BLaER1 (cell line): Measurements from ENCODE around the gene NR1H2.

Source experiments
- H3K27ac ChIP-seq: shearing (Covaris generic); formaldehyde crosslinking; 2 replicates; pipeline ENCODE4 v1.8.1; 2022
- H3K27me3 ChIP-seq: shearing (Covaris generic); formaldehyde crosslinking; 2 replicates; pipeline ENCODE4 v1.8.1; 2022
- H3K36me3 ChIP-seq: shearing (Covaris generic); formaldehyde crosslinking; 2 replicates; pipeline ENCODE4 v1.8.1; 2022
- H3K4me1 ChIP-seq: shearing (Covaris generic); formaldehyde crosslinking; 2 replicates; pipeline ENCODE4 v1.8.1; 2022
- H3K4me2 ChIP-seq: shearing (Covaris generic); formaldehyde crosslinking; 2 replicates; pipeline ENCODE4 v1.8.1; 2022
- H3K4me3 ChIP-seq: shearing (Covaris generic); formaldehyde crosslinking; 2 replicates; pipeline ENCODE4 v1.8.1; 2022
- H3K9ac ChIP-seq: shearing (Covaris generic); formaldehyde crosslinking; 2 replicates; pipeline ENCODE4 v1.8.1; 2022
- H3K9me3 ChIP-seq: shearing (Covaris generic); formaldehyde crosslinking; 2 replicates; pipeline ENCODE4 v1.8.1; 2022
- H4K20me1 ChIP-seq: shearing (Covaris generic); formaldehyde crosslinking; 2 replicates; pipeline ENCODE4 v1.8.1; 2022
- Cebpa-rat ChIP-seq: shearing (Covaris generic); IDR thresholded peaks from 2 replicates; pipeline ENCODE4 v1.8.1; 2022

The NR1H2 gene

DNA sequence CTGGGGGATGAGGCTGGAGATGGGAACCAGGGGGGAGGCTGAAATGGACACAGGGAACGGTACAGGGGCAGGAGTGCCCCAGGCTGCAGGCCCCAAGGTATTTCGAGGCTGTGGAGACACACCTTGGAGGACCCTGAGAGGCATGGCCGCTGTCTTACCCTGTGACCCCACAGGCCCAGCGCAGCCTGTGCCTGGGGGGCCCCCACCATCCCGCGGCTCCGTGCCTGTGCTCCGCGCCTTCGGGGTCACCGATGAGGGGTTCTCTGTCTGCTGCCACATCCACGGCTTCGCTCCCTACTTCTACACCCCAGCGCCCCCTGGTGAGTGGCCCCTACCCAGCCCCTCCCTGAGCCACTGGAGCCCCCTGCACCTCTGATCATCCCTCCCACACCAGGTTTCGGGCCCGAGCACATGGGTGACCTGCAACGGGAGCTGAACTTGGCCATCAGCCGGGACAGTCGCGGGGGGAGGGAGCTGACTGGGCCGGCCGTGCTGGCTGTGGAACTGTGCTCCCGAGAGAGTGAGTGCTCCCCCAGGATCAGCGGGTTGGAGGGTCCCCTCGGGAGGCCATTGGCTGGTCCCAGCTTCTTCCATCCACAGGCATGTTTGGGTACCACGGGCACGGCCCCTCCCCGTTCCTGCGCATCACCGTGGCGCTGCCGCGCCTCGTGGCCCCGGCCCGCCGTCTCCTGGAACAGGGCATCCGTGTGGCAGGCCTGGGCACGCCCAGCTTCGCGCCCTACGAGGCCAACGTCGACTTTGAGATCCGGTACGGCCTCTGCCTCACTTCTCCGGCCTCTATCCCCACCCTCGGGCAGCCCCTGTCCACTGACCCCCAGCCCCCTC lies 25.6 kb downstream of the NR1H2 start:
- H3K27ac ChIP-seq = no peak overlapping the region
- peaks cover 92% of the 10 kb centered on the region for H3K36me3 ChIP-seq
- H4K20me1 ChIP-seq = peaks cover 36% of the 10 kb centered on the region
- no peaks in the 10 kb centered on the region for H3K27me3 ChIP-seq
- H3K4me2 ChIP-seq = no peak overlapping the region
- H3K4me3 ChIP-seq = no peak overlapping the region
- H3K4me1 ChIP-seq = no peaks in the 10 kb centered on the region
- no peak for TF ChIP-seq Cebpa-rat
- no peaks in the 10 kb centered on the region for H3K9me3 ChIP-seq
- H3K9ac ChIP-seq = no peak overlapping the region

DNA sequence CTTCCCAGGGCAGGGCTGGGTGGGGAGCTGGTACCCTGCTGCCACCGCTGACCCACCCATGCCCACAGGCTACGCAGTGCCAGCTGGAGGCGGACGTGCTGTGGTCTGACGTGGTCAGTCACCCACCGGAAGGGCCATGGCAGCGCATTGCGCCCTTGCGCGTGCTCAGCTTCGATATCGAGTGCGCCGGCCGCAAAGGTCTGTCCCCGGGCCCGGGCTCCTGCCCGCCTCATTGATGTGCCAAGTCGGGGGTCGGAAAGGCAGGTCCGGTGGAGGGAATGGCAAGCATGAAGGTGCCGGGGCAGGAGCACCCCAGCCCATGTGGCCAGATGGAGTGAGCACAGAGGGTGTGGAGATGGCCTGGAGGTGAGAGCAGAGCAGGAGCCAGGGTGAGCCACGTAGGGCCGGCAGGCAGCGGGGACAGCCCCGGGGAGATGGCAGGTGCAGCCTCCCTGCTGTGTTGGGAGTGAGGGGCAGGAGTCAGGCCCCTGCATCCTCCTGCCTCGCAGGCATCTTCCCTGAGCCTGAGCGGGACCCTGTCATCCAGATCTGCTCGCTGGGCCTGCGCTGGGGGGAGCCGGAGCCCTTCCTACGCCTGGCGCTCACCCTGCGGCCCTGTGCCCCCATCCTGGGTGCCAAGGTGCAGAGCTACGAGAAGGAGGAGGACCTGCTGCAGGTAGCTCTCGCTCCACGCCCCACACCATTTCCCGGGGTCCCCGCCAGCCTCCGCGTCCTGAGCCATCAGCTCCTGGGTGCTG lies 26.5 kb downstream of the NR1H2 start:
- no peak for TF ChIP-seq Cebpa-rat
- Histone ChIP-seq H3K4me3 (no peak overlapping the region), H3K4me1 (no peaks in the 10 kb centered on the region), H3K27me3 (no peaks in the 10 kb centered on the region), H3K36me3 (peaks cover 96% of the 10 kb centered on the region), H3K4me2 (no peak overlapping the region), H3K9me3 (no peaks in the 10 kb centered on the region), H4K20me1 (peaks cover 32% of the 10 kb centered on the region), H3K9ac (no peak overlapping the region), H3K27ac (no peak overlapping the region)

DNA sequence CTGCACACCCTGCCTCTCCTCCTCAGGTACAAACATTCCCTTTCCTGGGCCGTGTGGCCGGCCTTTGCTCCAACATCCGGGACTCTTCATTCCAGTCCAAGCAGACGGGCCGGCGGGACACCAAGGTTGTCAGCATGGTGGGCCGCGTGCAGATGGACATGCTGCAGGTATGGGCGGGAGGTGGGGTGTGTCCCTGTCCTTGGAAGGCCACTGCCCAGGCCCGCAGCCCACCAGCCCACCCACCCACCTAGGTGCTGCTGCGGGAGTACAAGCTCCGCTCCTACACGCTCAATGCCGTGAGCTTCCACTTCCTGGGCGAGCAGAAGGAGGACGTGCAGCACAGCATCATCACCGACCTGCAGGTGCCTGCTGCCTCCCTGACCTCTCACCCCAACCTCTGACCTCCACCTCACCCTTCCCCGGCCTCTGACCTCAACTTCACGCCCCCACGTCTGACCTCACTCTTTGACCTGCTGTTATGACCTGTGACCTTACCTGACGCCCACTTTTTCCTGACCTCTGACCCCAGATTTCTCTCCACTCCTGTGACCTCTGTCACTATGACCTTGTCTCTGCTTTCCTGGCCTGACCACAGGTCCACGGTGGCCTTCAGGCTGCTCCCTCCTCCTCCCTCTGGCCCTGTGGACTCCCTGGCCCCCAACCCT lies 30.0 kb downstream of the NR1H2 start:
- no peak overlapping the region for H3K4me2 ChIP-seq
- peaks cover 99% of the 10 kb centered on the region for H3K36me3 ChIP-seq
- no peak overlapping the region for H3K9ac ChIP-seq

DNA sequence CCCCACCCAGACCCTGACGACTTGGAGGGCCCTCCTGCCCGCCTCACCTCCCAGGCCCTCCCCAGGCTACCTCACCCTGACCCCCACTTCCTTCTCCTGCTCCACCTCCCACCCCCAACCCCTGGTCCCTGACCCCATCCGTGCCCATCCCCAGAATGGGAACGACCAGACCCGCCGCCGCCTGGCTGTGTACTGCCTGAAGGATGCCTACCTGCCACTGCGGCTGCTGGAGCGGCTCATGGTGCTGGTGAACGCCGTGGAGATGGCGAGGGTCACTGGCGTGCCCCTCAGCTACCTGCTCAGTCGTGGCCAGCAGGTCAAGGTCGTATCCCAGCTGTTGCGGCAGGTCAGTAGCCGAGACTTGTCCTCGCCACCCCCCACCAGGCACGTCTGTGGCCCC lies 30.6 kb downstream of the NR1H2 start:
- no peak overlapping the region for H3K4me2 ChIP-seq
- TF ChIP-seq Cebpa-rat = no peak
- H3K9me3 ChIP-seq = peaks cover 3% of the 10 kb centered on the region; the same call in 1 of the 2 replicates
- no peak overlapping the region for H3K9ac ChIP-seq
- H3K27ac ChIP-seq = no peak overlapping the region
- peaks cover 99% of the 10 kb centered on the region for H3K36me3 ChIP-seq
- H3K27me3 ChIP-seq = no peaks in the 10 kb centered on the region
- H3K4me1 ChIP-seq = no peaks in the 10 kb centered on the region
- H3K4me3 ChIP-seq = no peak overlapping the region
- H4K20me1 ChIP-seq = peaks cover 11% of the 10 kb centered on the region; the same call in 1 of the 2 replicates

More for the DNA sequence above, 30.0 kb downstream of the NR1H2 start:
- Histone ChIP-seq H3K4me1 (no peaks in the 10 kb centered on the region), H4K20me1 (peaks cover 16% of the 10 kb centered on the region; the same call in 1 of the 2 replicates), H3K27ac (no peak overlapping the region), H3K27me3 (no peaks in the 10 kb centered on the region), H3K4me3 (no peak overlapping the region), H3K9me3 (no peaks in the 10 kb centered on the region; the same call in 1 of the 2 replicates)
- TF ChIP-seq Cebpa-rat = no peak

DNA sequence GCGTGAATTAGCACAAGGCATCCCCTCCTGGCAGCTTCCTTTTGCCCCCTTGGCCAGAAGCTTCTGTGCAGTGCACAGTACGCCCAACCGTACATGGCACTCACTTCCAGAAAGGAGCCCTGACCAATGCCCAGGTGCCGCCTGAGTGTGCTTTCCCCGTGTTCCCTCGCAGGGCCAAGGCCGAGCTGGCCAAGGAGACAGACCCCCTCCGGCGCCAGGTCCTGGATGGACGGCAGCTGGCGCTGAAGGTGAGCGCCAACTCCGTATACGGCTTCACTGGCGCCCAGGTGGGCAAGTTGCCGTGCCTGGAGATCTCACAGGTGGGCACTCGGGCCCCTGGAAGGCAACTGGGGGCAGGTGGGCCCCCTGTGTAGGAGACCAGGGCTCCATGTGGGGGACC lies 33.1 kb downstream of the NR1H2 start:
- peaks cover 13% of the 10 kb centered on the region for H3K4me1 ChIP-seq
- H3K27ac ChIP-seq = no peak overlapping the region
- H4K20me1 ChIP-seq = peaks cover 7% of the 10 kb centered on the region; the same call in 1 of the 2 replicates
- no peak overlapping the region for H3K4me2 ChIP-seq
- TF ChIP-seq Cebpa-rat = no peak
- no peak overlapping the region for H3K9ac ChIP-seq
- peaks cover 12% of the 10 kb centered on the region; the same call in 1 of the 2 replicates for H3K9me3 ChIP-seq
- H3K36me3 ChIP-seq = peaks cover 99% of the 10 kb centered on the region
- H3K27me3 ChIP-seq = no peaks in the 10 kb centered on the region
- no peak overlapping the region for H3K4me3 ChIP-seq

DNA sequence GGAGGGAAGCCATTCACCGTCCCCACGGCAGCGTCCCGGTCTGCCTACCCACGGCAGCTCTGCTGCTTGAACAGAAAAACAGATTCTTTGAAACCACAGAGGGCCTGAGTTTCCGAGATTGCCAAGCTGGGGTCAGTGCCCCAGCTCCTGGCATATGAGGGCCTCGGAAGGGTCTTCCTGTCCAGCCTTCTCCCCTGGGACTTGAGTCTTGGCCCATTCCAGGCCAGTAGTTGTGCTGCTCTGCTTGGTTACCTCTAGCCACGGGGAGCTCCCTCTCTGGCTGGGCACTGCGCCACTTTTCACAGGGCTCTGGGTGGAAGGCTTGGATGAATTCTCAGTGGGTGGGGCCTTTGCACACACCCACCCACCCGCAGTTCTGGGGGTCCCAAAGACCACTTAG lies 33.9 kb downstream of the NR1H2 start:
- H3K9me3 ChIP-seq = peaks cover 12% of the 10 kb centered on the region; the same call in 1 of the 2 replicates
- TF ChIP-seq Cebpa-rat = no peak
- no peak overlapping the region for H3K4me3 ChIP-seq
- peaks cover 7% of the 10 kb centered on the region; the same call in 1 of the 2 replicates for H4K20me1 ChIP-seq
- H3K36me3 ChIP-seq = peaks cover 94% of the 10 kb centered on the region
- H3K27me3 ChIP-seq = no peaks in the 10 kb centered on the region
- no peak overlapping the region for H3K4me2 ChIP-seq
- no peak overlapping the region for H3K27ac ChIP-seq
- H3K4me1 ChIP-seq = peaks cover 21% of the 10 kb centered on the region
- H3K9ac ChIP-seq = no peak overlapping the region

DNA sequence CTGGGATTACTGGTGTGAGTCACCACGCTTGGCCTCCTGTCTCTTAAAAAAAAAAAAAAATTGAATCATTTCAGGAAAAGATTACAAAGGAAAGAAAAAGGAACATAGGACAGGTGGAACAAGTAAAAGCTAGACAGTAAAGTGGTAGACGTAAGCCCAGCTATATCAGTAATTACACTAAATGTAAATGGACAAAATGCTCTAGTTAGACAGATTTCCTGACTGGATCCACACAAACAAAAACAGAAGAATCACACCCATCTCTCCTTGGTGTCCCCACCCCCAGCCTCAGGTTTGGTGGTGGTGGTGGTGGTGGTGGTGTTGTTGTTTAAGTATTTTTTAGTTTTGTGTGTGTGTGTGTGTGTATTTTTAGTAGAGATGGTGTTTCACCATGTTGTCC lies 36.2 kb downstream of the NR1H2 start:
- H3K36me3 ChIP-seq = peaks cover 71% of the 10 kb centered on the region

DNA sequence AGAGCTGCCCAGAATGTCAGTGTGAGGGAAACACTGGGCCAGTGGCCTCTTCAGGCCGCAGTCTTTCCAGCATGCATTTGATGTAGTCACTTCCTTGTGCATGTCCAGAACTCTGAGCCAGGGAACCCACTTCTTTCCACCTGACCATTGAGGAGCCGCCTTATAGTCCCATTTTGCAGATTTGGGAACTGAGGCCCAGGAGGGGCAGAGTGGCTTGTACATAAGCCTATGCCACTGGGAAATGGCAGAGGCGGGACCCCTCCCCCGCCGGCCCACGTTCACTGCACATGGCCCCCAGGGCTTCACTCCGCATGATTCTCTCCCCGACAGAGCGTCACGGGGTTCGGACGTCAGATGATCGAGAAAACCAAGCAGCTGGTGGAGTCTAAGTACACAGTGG lies 36.8 kb downstream of the NR1H2 start:
- peaks cover 65% of the 10 kb centered on the region for H3K36me3 ChIP-seq
- TF ChIP-seq Cebpa-rat = no peak
- no peak overlapping the region for H3K27ac ChIP-seq
- no peak overlapping the region for H3K4me3 ChIP-seq
- H3K4me1 ChIP-seq = peaks cover 48% of the 10 kb centered on the region
- no peaks in the 10 kb centered on the region for H3K27me3 ChIP-seq
- no peaks in the 10 kb centered on the region for H4K20me1 ChIP-seq
- H3K9ac ChIP-seq = no peak overlapping the region
- no peak overlapping the region for H3K4me2 ChIP-seq
- H3K9me3 ChIP-seq = peaks cover 12% of the 10 kb centered on the region; the same call in 1 of the 2 replicates

More for the DNA sequence above, 36.2 kb downstream of the NR1H2 start:
- no peak overlapping the region for H3K27ac ChIP-seq
- no peak overlapping the region for H3K9ac ChIP-seq
- H3K4me1 ChIP-seq = peaks cover 42% of the 10 kb centered on the region
- TF ChIP-seq Cebpa-rat = no peak
- no peaks in the 10 kb centered on the region for H4K20me1 ChIP-seq
- H3K4me2 ChIP-seq = no peak overlapping the region
- peaks cover 12% of the 10 kb centered on the region; the same call in 1 of the 2 replicates for H3K9me3 ChIP-seq
- H3K27me3 ChIP-seq = no peaks in the 10 kb centered on the region
- H3K4me3 ChIP-seq = no peak overlapping the region

DNA sequence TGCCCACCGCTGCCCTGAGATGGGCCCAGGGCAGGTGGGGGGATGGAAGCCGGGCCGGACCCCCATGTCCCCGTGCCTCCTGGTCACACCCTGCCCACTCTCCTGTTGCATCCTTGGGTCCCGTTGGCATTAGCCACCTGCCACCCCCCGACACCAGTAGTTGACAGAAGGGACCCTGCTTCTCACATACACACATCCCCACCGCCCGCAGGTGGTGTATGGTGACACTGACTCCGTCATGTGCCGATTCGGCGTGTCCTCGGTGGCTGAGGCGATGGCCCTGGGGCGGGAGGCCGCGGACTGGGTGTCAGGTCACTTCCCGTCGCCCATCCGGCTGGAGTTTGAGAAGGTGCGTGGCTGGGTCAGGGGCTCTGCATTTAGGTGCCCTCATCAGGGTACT lies 37.3 kb downstream of the NR1H2 start:
- Histone ChIP-seq H3K9ac (no peak overlapping the region), H3K36me3 (peaks cover 61% of the 10 kb centered on the region), H3K9me3 (peaks cover 12% of the 10 kb centered on the region; the same call in 1 of the 2 replicates), H3K4me1 (peaks cover 52% of the 10 kb centered on the region), H4K20me1 (no peaks in the 10 kb centered on the region), H3K4me2 (no peak overlapping the region), H3K27ac (peak overlapping the region; percentile 97; the same call in 1 of the 2 replicates), H3K27me3 (no peaks in the 10 kb centered on the region), H3K4me3 (no peak overlapping the region)
- no peak for TF ChIP-seq Cebpa-rat
